Pulmonary artery endothelial cell (primary cell): Measurements from ENCODE around the gene ATP2A2. TPM values are rescaled to one million over a fixed set of nuclear protein-coding genes. Genes with fewer than 3 reads are reported as not detected.

ENCODE experiments used
- DNase-seq: peaks from one replicate; pipeline ENCODE4 v3.0.0-alpha.2; 2011; ENCODE audit warnings: low read depth, low spot score
- total RNA-seq: library from RNA; depleted of rRNA; stranded (reverse); fragments of >200 nt; gene quantifications from 2 replicates; pipeline ENCODE4 v1.2.3, GENCODE V29; 2014

Gene ATP2A2
- total RNA-seq, 1 donor from 2014 or later = 117 TPM

DNA sequence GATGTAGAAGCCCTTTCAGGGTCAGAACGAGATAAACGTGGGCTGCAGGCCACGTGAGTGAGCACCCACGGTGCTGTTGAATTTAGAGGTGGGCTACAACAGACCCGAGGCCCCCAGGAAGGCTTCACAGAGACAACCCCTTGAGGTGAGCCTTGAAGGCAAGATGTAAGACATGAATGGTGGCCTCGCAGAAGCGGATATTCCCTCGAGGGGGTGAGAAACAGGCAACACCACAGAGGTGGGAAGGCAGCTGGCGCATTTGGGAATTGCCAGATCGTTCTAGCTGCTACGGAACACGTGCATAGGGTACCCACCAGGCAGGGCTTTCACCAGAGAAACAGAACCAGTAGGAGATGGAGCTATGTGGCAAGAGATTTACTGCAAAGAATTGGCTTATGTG, 22.6 kb upstream of the ATP2A2 start:
- no peak for DNase-seq

DNA sequence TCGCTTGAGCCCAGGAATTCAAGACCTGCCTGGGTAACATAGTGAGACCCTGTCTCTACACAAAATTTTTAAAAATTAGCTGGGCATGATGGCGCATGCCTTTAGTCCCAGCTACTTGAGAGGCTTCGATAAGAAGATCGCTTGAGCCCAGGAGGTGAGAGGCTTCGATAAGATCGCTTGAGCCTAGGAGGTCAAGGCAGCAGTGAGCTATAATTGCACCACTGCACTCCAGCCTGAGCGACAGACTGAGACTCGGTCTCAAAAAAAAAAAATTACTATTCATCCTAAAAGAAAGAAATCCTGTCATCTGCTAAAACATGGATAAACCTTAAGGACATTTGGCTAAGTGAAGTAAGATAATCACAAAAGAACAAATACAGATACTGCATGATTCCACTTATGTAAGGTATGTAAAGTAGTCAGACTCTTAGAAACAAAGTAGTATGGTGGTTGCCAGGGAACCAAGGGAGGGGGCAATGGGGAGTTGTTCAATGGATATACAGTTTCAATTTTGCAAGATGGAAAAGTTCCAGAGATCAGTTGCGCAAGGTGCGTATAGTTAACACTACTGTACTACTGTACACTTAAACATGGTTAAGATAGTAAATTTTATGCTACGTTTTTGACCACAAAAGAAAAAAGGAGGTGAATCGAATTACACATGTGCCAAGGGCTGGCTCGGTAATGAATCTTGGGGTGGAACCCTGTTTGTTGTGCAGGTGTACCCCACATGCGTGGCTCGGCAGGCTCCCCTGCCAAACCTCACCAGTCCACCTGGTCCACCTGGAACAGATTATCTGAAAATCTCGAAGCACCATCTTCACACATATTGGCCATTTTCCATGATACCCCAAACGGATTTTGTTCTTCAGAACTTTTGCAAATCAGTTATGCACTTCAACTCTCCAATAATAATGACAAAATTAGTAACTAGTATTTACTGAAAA, 18.3 kb upstream of the ATP2A2 start:
- no peak for DNase-seq

DNA sequence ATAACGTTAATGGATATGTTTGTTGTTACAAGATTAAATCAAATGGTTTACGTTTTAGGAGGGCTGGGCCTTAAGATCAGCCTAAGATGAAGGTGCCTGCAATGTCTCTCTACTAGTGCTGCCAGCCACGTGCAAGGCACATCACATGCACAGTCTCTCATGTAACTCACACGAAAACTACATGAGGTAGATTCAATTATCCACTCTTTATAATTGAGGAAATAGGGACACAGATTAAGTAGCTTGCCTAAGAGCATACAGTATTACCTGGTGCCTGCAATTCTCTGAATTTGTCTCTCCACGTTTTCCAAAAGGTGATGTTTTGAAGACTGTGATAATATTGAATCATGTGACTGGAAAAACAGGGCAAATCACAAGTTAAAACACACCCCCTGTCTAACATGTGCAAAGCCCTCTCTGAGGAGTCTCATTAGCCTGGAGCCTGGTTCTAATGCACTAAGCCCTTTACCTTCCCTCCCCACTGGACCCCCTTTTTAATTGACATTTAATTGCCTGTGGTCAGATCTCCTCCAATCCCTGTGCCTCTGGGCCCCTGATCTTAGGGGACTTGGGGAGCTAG, 14.6 kb upstream of the ATP2A2 start:
- no peak for DNase-seq

DNA sequence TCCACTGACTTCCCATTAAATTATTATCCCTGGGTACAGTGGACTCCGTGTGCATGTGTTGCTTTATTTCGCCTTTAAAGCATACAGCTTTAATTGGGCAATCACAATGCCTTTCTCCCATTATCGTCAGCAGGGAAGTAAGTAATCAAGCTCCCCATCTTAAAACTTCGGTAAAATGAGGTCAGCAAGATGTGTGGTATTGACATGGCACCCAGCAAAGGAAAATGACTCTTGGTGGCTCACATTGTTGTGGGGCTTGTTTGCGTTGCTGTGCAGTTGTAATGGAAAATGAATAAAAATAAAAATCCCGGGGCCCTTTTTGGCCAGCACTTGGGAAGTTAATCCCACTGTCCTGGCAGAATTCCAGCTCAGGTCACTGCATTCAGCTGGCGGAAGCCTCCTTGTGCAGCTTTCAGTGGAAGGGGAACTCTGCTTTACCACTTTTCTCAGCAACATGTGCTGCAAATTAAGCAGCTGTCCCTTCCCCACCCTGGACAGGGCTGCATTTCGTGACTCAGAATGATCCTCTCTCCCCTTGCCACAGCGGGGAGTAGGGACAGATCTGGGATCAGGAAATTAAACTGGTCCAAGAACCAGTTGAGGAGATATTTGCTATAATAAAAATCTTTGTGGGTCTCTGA, 13.9 kb upstream of the ATP2A2 start:
- peak; percentile 27 for DNase-seq

DNA sequence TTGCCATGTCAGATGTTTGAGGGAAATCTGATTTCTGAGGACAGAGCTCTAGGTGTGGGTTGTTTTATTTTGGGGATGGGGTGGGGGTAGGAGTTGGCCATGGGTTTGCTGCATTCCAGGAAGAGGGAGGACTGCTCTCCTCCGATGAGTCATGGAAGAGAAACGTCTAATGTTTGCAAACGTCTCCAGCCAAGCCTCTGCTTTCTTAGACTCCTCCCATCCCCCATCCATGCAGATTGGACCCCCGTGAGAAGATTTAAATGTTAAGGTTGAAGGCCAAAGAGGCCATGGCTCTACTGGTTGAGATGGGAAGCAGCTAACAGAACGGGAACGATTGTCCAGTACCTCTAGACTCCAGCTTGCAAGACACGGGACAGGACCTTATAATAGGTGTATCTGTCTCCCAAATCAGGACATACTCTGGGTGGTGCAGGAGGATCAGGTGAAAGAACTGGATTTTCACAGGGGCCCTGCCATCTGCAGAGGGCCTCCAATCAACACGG, 11.4 kb upstream of the ATP2A2 start:
- no peak for DNase-seq

DNA sequence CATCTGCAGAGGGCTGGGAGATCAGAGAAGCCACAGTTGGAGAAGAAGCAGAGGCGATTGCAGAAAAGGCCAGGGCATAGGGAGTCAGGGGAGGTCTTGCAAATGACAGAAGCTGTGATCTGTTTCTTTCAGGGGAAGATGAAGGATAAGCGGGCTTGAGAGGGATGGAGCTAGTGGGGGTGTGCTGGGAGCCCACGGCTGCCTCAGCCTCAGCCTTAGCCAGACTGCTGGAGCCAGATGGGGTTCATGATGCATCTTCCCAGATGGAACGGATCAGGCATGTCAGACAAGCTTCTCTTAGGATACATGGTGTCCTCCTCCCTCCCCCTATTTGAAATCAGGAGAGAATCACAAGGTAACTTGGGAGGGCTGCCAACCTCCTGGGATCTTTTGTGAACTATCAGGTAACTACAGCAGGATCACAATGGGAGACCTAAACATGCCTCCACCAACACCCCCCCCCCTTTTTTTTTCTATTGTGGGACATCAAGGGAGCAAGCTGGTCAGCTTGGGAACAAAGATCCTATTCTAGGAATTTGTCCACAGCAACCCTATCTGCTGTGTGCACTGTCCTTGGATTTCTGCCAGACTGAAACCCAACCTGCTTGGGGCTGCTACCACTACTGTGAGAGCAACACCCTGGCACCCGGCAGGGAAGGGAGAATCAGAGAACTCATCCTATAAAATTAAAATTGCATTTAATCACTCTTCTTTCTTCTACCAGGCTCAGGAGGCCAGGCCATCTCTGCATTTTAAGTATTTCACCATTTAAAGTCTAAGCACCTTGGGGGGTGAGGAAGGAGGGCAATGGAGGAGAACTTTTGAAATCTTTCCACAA, 10.7 kb upstream of the ATP2A2 start:
- no peak for DNase-seq

DNA sequence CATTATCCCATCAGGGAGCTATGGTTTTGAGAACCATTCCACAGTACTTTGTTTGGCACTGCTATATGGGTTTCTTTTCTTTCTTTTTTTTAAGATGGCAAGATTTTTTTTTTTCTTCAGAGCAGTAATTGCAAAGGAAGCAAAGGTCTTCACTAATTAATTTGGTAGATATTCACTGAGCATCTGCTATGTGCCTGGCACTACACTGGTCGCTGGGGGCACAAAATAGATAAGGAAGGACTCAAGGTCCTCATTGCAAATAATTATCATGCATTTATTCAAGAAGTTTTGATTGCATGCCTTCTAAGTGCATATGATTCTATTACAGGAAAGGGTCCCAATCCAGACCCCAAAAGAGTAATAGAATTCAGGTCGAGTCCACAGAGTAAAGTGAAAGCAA, 10.0 kb upstream of the ATP2A2 start:
- no peak for DNase-seq

DNA sequence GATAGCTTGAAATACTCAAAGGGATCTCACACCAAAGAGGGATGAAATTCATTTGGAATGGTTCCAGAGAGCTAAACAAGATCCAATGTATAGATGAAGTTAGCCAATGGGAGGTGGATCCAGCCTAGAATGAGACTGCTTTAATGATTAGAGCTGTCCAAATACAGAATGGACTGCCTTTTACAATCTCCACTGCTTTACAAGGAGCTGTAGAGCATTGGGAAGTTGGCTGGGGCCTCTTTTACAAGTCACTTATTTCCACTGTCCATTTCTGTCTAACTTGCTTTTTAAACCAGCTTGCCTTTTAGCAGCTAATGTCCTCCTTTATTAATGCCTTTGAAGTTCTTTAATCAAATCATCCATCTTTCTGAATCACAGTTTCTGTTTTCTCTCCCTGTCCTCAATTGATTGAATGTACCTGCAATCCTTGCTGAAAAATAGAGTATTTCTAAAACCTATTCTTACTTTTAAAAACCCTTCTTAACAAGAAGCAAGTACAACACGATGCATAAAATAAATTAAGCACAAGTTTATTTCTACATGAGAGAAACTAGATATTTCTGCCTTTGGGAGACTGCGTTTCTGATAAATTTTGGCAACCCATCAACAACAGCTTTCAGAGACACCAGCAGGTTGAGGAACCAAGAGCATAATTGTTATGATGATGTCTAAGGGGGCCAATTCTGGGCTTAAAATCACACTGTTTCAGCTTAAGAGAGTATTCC, 3.4 kb upstream of the ATP2A2 start:
- no peak for DNase-seq

DNA sequence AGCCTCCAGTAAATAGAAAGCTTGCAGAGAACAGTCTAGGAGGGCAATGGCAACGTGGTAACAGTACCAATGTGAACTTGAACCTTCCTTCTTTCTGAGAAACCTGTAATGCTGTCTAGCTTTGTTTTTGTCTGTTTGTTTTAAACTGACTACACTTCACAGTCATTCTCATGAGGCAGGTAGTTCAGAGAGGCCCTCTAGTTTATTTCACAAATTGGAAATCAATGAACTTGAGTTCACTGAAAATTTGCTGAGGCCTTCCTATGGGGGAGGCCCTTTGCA, 2.9 kb upstream of the ATP2A2 start:
- no peak for DNase-seq

DNA sequence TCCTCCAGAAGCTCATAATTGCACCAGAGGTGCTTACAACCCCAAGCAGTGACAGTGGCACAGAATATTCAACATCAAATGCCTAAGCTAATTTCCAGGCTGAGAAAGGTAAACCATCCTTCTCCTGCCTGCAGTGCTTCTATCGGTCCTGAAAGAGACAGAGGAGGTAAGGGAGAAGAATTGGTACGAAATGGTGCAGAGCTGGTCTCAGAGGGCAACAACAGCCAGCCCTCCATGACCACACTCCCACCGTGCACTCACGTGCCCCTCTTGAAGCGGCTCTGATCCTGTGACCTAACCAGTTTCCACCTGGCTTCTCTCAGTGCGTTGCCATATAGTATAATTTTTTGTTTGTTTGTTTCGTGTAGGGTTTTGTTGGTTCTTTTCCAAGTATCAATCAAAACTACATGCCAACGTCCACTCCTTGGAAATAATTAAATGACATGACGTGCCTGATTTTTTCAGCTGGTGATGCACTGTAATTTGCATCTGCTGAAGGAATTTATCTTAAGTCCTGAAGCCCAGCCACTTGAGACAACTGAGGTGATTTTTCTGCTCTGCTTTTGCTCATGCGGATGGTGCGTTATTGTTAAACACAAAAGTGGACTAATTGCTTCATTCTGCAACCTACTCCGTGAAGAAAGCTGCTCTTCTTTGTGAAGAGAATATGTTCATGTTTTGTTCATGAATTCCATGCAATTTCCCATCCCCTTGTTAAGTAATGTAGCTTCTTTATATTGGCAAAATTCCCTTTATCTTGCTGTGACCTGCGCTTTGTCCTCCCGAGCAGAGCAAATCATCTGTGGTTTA, 1.3 kb upstream of the ATP2A2 start:
- DNase-seq = no peak

DNA sequence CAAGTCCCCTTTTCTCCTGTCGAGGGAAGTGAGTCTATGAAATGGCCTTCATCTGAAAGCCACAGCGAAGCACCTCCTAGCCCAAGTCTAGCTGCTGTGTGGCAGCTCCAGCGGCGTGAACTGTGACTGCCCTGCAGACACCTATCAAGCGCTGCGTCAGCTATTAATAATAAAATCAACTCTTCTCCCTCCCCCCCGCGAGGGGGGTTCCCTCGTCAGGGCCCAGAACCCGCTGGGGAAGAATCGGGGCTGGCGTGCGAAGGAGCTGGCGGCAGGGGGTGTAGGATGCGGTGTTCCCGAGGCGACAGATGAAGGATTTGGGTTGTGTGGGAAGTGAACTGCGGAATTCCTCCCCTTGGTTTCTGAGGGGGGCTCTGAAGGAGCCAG, 662 bp upstream of the ATP2A2 start:
- no peak for DNase-seq

DNA sequence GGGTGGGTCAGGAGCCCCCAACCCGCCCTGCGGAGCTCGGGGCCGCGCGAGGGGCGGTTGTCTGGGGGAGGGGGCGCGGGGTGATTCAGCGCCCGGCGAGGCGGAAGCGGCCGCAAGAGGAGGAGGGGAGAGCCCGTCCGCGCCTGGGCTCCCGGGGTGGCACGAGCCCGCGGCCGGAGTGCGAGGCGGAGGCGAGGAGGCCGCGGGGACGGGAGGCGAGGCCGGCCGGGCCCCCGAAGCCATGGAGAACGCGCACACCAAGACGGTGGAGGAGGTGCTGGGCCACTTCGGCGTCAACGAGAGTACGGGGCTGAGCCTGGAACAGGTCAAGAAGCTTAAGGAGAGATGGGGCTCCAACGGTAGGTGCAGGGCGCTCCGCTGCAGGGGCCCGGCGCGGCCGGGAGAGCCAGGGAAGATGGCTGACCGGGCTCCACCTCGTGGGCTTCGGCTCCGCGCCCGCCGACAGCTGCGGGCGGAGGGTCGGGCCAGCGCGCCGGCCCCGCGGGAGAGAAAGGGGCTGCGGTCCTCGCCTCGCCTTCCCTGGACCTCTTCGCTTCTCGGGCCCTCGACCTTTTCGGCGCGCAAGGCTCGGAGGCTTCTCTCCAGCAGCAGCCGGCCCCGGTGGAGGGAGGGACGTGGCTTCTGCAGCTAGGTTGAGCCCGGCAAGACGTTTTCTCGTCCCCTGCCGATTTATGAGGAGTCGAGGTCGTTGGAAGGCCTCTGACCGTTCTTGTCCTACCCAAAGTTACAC, 677 bp downstream of the ATP2A2 start:
- no peak for DNase-seq

DNA sequence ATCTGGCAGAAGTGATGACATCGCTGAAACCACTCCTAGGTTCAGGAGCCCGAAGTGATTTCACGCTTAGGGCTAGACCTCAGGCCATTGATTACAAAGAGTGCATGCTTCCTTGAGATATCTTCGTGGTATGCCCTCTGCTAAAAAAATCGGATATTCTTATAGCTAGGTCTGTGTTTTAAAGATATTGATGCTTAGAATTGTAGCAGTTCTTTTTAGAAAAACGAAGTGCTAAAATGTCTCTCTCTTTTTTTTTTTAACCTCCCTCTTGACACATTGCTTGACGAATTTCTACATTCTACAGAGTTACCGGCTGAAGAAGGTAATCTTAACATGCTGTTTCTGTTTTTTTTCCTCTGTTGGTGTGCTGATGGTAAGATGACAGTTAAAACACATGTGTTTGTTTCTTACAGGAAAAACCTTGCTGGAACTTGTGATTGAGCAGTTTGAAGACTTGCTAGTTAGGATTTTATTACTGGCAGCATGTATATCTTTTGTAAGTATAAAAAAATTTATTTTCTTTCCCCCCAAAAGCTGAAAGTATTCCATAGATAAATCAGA, 1.3 kb downstream of the ATP2A2 start:
- no peak for DNase-seq

DNA sequence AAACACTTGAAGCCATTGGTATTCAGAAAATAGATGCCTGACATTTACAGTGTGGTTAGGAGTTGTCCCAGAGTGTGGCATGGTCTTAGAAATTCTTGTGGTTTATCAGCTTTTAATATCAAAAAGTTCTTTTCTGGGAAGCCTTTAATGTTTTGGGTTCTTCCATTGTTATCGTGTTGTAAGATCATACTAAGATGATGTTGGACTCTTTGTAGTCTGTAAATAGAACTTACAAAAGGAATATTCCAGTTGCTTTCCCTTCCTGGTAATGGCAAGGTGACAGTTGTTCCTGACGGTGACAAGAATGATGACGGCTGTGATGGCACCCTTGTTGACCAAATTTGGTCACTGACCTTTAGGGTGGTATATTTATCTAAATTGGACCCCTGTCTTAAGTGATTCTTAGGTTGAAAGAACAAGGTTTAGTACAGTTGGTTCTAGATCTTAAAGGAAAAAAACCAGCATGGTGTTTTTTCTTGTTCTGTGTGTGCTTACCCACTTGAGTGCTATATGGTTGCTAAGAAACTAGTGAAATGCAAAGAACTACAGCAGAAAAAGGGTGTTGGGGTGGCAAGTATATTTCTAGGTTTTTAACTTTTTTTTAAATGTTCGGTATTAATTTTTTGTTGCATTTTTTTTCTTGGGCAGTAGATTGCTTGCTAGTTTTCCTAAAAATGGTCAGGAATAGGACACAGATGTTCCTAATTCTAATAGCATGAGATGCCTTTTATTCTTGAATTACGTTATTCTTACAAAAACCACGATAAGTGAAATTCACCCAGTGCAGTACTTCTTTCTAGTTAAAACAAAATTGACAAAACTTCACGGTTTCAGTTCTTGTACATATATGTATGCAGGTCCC, 2.1 kb downstream of the ATP2A2 start:
- DNase-seq = no peak

DNA sequence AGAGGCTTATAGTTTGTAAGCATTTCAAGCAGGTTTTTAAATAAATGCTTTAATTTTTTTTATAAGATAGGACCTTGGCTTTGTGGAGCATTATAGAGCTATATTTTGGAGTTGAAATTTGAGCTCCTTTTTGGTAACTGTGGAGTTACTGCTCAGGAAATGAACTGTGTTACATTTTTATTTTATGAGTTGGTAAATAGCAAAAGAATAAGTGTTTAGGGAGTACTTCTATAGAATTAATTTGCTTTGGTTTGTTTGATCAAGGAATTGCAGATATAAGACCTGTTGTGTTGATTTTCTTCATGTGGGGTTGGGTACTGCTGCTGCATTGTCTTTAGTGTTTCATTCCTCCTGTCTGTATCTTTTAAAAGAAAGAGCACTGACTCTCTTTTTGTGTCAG, 3.5 kb downstream of the ATP2A2 start:
- no peak for DNase-seq

DNA sequence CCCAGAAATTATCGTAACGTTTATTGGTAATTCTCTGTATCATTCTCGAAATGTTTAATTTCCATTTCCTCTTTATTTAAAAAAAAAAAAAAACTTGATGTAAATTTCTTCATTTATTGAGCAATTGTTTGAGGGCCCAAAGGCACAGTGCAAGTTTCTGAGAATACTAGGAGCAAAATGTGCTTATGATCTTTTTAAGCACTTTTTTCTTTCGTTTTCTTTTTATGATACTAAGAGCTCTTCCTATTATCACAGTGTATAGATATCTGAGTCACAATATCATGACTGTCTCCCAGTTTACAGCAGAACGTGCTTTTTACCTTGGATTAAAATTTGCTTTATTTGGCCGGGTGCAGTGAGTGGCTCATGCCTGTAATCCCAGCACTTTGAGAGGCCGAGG, 5.6 kb downstream of the ATP2A2 start:
- no peak for DNase-seq

DNA sequence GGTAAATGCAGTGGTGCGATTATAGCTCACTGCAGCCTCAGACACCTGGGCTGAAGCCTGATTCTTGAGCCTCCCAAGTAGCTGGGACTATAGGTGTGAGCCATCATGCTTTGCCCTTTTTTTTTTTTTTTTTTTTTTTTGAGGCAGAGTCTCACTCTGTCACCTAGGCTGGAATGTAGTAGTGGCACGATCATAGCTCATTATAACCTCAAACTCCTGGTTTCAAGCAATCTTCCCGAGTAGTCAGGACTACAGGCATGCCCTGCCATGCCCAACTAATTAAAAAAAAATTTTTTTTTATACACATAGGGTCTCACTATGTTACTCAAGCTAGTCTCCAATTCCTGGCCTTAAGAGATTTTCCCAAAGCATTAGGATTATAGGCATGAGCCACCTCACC, 6.9 kb downstream of the ATP2A2 start:
- DNase-seq = no peak

DNA sequence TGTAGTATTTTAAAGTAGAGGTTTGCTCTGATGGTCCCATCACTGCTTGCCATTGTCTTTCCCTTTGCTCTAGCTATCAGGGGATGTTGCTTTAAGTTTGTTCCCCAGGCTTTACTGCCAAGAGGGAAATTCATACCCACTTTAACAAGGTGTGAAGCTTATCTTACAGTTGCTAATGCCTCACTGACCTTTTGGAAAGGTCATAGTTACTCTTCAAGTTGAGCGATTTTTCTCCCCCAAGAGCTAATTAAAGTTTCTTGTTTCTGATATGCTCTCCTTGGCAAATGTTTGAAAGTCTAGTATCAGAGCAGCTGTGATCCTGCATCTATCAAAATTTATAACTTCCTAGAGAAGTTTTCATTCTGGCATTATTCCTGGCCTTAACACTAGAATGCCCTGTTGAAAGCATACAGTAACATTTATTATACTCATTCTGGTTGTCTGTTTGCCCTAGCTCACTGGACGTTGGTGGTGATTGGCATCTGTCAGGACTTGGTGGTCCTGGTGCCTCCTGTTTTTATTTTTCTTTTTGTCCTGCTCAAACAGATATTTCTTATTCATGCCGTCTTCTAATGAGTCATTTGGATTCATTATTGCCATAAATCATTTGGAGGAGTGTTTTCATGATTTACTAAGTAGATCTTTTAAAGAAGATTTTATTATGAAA, 8.1 kb downstream of the ATP2A2 start:
- no peak for DNase-seq
